Activated CD8-positive, alpha-beta memory T cell treated with anti-CD3 and anti-CD28 coated beads, Interleukin-2, amount 50 U/mL, for 24 hours (primary cell): ENCODE measurements around the gene TRAF3.
A peak's percentile ranks its signal among the peaks of the same experiment; 100 is the strongest.
"Not testable (repeated sequence)": the region's sequence is repeated elsewhere in the genome, so short reads cannot be mapped to it uniquely, and the experiment has no call there.

ENCODE experiments used
- DNase-seq: peaks from one replicate; pipeline ENCODE4 v3.0.0-alpha.2; 2020; ENCODE audit errors: extremely low read depth

The TRAF3 gene

GRCh38 chr14:102807013-102807406, 29.8 kb downstream of the TRAF3 start:
- DNase-seq: no peak

DNA sequence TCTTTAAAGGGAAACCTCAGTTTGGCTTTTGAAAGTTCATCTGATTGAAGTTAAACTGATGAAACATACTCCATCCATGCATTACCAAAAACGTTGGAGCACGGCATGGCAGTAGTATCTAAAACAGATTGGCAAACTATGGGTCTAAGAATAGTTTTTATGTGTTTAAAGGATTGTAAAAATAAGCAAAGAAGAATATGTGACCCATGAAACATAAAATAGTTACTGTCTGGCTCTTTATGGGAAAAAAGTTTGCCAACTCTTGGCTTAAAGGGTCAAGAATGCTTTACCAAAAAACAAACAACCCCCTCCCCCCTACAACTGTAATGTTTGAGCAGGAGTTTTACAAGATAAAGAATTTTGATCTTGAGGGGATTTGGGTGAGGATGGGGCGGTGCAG, 32.6 kb downstream of the TRAF3 start:
- DNase-seq: no peak

- DNase-seq: no peak
Observed at GRCh38 chr14:102810523-102810922, 33.3 kb downstream of the TRAF3 start.

DNA sequence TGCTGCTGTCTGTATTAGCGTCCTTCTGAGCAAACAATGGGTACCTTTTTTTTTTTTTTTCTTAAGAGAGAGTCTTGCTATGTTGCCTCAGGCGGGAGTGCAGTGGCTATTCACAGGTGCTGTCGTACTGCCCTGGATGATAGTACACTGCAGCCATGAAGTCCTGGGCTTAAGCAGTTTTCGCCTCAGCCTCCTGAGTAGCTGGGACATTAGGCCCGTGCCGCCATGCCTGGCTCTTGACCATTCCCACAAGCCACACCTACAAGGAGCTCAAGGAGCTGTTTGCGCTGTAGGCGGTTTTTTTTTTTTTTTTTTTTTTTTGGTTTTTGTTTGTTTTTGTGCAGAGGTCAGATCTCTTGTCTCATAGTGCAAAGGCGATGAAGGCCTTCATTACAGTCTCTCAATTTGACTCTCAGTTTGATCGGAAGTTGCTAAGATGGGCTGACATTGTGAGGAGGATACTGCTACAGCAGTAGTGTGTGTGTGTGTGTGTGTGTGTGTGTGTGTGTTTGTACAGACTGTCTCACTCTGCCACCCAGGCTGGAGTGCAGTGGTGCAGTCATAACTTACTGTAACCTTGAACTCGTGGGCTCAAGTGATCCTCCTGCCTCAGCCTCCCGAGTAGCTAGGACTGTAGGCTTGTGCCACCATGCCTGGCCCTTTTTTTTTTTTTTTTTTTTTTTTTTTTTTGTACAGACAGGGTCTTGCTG, 34.2 kb downstream of the TRAF3 start:
- DNase-seq: no peak

- no peak for DNase-seq
Observed at GRCh38 chr14:102811971-102812370, 34.7 kb downstream of the TRAF3 start.

- DNase-seq: no peak
Observed at GRCh38 chr14:102813691-102814090, 36.4 kb downstream of the TRAF3 start.

DNA sequence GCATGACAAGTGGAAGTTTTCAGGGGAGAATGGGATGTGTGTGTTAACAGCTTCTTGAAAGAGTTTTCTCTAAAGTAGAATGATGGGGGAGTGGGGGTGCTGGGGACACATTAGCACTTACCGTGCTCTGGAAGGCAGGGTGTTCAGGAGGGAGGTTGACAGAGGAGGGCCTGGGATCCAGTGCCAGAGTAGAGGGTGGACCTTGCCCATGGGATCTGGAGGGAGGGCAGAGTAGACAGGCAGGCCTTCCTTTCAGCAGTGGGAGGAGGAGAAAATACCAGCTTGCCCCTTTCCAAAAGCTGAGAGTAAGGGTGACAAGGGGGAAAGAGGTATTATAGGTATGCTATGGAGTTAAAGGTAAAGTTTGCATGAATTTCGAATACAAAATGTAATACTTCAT, 40.1 kb downstream of the TRAF3 start:
- DNase-seq: no peak

GRCh38 chr14:102817942-102818940, 41.0 kb downstream of the TRAF3 start:
- no peak for DNase-seq

DNA sequence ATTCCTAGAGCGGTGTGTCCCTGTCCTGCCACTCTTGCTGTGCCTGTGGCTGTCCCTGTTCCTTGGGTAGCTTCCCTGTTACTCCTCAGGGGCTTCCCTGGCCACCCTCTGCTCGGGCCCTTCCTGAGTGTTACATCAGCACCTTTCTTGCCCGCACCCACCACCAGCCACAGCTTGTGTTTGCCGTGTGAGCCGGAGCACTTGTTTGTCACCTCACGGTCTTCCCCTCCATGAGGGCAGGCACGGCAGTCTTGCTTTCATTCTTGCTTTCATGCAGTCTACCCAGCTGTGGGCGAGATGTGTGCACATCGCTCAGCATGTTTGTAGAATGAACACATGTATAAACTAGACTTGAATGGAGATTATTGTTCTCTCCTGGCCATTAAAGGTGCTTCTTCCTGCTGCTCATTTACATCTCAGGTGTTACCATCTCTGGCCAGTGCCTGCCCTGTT, 42.0 kb downstream of the TRAF3 start:
- peak; percentile 44 for DNase-seq

GRCh38 chr14:102819747-102820330, 42.6 kb downstream of the TRAF3 start:
- DNase-seq: no peak

GRCh38 chr14:102821252-102821651, 44.0 kb downstream of the TRAF3 start:
- no peak for DNase-seq

GRCh38 chr14:102822311-102822863, 45.1 kb downstream of the TRAF3 start:
- no peak for DNase-seq

- not testable (repeated sequence) for DNase-seq
Observed at GRCh38 chr14:102822887-102823286, 45.6 kb downstream of the TRAF3 start.

DNA sequence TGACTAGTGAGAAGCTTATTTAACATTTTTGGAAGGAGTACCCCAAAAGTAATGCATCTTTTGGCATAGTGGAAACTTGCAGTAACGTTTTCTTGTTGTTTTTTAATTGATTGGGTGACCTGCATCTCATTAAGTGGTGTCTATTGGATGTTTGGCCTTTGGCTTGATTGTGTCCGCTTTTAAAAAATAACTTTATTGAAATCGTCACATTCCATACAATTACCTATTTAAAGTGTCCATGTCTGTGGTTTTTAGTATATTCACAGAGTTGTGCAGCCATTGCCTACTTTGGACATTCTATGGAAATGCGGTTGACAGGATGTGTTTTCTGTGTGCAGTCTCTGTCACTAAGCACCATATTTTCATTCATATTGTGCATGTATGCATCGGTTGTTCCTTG, 46.3 kb downstream of the TRAF3 start:
- DNase-seq: no peak

DNA sequence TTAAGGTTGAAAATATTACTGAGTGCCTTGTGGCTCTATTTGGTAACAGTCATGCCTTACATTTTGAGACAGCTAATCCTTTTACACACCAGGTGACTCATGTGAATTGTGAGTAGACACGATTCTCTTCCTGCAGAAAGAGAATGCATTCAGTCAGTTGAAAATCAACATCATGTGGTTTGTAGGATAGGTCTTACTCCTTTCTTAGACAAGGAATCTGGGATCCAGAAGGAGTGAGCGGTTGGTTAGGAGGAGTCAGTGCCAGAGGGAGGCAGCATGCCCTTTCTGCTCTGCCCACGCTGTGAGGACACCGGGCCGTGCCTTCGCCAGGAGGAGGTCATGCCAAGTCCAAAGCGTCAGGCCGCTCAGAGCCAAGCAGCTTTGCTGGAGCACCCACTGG, 47.6 kb downstream of the TRAF3 start:
- DNase-seq: no peak

DNA sequence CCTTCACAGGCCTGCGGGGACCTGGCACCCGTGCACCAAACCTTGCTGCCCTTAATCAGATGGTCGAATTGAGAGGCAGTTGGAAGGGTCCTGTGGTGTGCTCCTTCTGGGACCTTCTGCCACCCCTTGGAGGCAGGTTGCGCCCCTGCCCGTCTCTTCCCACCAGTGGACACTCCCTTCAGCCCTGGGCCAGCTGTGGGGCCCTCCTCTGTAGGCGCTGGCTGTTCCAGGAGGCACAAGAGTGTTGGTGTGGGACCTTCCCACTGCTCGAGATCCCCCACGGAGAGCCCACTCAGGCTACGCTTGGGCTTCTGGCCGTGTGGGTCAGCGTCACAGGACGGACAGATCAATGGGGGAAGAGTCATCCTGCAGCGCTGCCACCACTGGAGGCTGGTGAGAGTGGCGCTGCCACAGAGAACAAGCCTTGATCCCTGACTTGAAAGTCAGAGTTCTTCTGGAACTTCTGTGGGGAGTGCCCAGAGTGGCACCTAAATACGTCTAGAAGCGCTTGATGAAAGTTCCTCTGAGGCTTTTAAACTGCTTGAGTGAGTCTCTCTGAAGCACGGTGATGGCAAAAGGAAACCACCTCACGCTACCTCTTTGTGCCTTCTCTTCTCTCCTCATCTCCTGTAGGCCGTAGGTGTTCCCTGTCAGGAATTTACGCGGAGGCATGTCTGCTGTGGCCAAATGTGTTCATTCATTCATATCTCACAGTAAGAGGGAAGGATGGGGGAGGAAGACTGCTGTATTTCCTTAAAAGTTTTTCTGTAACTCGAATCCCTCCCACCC, 48.3 kb downstream of the TRAF3 start:
- no peak for DNase-seq

DNA sequence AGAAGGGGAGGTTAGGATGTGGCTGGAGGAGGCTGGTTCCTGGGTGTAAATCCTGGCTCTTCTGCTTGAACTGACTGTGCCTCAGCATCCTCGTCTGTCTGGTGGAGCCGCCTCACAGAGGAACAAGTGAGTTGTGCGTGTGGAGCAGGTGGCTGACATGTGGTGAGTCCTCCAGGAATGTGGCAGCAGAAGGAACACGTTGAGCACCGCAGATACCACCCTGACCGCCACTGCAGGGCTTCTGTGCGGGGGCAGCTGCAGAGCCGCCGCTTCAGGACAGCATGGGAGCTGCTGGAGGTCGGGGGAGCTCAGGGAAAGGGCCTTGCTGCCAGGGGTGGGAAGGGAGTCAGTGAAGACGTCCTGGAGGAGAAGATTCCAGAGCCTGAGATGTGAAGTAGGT, 48.9 kb downstream of the TRAF3 start:
- DNase-seq: no peak

GRCh38 chr14:102826751-102827675, 49.8 kb downstream of the TRAF3 start:
- no peak for DNase-seq

DNA sequence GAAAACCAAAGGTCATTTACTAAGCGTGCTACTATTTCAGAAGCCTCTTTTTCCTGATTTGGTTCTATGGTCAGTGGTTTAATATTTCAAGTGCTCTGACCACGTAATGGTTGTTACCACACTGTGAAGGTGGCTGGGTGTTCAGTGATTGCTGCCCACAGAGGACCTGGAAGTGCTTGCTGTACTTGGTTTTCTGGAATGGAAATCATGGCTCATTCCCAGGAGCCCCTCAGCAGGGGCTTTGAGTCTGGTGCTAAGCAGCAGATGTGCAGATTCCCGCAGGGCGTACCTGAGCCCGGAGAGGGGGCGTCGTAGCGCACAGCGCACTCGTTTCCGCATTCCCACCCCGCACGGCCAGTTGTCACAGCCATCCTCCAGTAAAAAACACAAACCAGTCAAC, 50.5 kb downstream of the TRAF3 start:
- no peak for DNase-seq

DNA sequence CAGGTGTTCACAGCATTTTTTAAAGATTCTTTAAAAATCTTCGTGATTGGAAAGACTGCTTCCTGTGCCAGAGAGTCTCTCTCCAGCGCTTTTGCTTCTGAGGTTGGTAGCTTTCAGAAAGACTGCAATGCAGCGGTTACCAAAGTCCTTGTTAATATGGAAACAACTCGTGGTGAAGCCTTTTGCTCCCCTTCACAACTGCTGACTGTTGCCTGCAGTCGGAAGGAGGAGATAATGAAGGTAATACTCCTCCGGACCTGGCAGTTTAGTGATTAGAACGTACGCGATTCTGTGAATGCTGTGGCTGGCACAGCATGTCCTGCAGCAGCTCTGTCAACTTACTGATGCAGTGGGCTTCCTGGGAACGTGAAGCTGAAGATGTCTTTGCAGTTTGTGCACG, 50.9 kb downstream of the TRAF3 start:
- DNase-seq: no peak
